Renal cortical epithelial cell (primary cell): Measurements from ENCODE around the gene ERG. TPM values are rescaled to one million over a fixed set of nuclear protein-coding genes. Genes with fewer than 3 reads are reported as not detected.

Experiments
- DNase-seq: peaks from one replicate; pipeline ENCODE4 v3.0.0-alpha.2; 2011; ENCODE audit warnings: low read depth
- total RNA-seq: library from RNA; depleted of rRNA; stranded (reverse); fragments of >200 nt; gene quantifications from 2 replicates; pipeline ENCODE4 v1.2.3, GENCODE V29; 2014

Gene ERG
- total RNA-seq, 1 donor from 2014 or later = 0.15 TPM

GRCh38 chr21:38472412-38473108 lies 25.7 kb downstream of the ERG start:
- no peak for DNase-seq

GRCh38 chr21:38471766-38472165 lies 26.5 kb downstream of the ERG start:
- no peak for DNase-seq

DNA sequence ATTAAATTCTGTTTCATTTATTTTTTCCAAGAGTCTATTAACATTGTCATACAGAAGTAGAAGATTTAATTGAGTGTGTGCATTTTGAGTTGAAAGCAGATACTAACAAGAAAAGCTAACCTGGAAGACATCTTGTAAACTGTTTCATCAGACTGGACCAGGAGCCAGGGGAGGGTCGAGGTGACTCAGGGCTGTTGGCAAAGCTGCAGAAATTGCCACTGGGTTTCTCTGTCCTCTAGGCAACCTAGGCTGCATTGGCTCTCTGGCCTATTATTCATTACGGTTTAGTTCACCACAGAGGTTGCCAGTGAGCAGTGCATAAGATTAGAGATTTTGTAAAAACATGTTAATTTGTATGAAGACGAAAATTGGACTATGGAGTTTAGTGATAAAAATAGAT lies 27.5 kb downstream of the ERG start:
- DNase-seq = peak; percentile 42

DNA sequence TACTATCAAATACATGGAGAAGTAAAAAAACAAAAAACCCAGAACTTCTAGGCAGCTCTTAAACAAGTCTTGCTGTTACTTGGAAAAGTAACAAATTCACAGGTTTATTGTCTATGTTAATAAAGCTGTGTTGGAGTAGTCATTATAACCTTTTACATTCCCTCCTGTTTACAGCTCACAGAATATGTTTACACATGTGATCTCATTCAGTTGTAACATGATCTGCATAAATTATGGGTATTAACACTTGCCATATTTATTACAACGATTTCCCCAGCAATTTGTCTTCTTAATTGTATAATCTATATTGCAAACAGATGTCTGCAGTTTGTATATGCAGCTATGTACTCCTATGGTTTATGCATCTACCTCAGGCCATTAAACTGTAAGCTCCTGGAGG lies 28.6 kb downstream of the ERG start:
- DNase-seq = no peak

DNA sequence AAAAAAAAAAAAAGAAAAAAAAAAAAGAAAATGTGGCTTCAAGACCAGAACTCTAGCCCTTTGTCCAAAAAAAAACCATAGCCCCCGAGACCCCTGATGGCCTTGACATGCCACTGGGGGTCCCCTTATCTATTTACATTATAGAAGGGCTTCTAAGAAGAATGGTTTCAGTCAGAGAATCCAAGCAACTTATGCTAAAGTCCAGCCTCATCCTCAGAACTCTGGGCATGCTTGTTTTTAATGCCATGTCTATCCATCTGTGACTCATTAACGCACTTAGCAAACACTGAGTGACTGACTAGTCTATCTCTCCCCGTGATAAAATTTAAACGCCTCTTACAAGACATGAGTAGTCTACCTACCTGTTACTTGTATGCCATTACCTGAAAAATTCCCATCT lies 29.3 kb downstream of the ERG start:
- peak; percentile 25 for DNase-seq

DNA sequence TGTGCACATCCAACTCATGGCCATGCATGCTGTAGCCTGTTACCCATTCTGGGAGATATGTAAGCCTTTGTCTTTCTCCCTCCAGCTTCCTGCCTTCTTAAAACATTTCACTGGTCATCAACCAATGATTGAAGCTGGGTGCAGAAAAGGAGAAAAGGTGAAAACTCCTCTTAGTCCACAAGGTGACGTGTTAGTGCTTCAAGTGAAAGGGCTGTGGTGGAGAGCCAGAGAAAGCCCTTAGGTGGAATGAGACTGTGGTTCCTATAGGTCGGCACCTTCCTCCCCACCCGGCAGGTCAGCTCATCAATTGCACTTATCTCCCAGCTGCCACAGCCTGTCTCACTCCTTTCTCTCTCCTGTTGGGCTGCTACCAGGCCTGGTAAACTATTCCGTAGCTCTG lies 30.4 kb downstream of the ERG start:
- no peak for DNase-seq

GRCh38 chr21:38467374-38467773 lies 30.9 kb downstream of the ERG start:
- DNase-seq = no peak

- DNase-seq = no peak
Observed at GRCh38 chr21:38460171-38460742, 38.0 kb downstream of the ERG start.

GRCh38 chr21:38459490-38459889 lies 38.8 kb downstream of the ERG start:
- no peak for DNase-seq

DNA sequence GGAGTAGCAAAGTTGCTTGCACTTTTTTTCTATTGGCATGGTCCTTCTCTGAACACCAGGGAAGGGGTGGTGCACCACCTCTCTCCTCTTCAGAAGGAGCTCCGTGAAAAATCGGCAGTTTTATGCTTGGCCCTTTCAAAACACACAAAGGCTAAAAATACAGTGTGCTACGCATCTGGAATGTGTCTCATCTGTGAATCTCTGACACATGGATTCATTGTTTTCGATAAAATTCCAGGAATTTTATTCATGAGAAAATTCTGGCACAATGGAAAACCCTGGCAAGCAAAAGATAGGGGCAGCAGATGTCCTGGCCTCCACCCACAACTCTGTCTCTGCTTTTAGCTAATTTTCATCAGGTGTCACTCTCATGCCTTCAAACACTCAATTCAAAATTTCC lies 42.9 kb downstream of the ERG start:
- no peak for DNase-seq

- DNase-seq = no peak
Observed at GRCh38 chr21:38454702-38455101, 43.6 kb downstream of the ERG start.

DNA sequence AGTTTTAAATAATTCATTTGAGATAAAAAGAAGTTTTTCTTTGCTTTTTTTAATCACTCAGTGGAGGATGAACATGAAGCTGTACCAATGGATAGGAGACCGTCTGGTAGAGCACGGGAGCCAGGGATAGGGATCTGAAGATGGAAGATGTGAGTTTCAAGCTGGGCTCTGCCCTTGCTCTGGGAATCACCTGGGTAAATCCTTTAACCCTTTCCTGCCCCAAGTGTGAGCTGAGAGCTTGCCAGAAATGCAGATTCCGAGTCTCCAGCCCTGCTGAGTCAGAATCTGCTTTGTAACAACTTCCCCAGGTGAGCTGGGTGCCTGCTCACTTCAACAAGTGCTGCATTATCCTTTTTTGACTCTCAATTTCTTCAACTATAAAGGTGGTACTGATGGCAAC lies 44.1 kb downstream of the ERG start:
- no peak for DNase-seq

GRCh38 chr21:38448671-38449385 lies 49.4 kb downstream of the ERG start:
- no peak for DNase-seq

DNA sequence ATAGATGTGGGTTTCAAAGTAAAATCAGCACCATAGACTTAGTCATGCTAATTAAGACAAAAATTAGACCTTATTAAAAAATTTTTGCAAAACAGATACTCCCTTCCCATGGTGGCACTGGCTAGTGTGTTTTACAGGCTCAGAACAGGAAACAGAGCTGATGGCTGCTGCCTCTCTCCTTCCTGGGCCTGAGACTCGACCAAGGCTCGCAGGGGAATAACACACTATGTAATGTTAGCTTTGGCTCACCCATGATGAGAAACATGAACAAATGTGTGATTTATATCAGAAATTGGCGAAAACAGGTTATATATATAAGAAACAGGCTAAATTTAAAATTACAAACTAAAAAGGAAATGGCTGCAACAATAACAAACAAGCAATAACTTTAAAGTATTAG lies 50.7 kb downstream of the ERG start:
- DNase-seq = no peak

- no peak for DNase-seq
Observed at GRCh38 chr21:38444691-38445090, 53.6 kb downstream of the ERG start.

GRCh38 chr21:38443110-38443509 lies 55.2 kb downstream of the ERG start:
- no peak for DNase-seq

GRCh38 chr21:38441153-38441552 lies 57.1 kb downstream of the ERG start:
- peak; percentile 18 for DNase-seq

DNA sequence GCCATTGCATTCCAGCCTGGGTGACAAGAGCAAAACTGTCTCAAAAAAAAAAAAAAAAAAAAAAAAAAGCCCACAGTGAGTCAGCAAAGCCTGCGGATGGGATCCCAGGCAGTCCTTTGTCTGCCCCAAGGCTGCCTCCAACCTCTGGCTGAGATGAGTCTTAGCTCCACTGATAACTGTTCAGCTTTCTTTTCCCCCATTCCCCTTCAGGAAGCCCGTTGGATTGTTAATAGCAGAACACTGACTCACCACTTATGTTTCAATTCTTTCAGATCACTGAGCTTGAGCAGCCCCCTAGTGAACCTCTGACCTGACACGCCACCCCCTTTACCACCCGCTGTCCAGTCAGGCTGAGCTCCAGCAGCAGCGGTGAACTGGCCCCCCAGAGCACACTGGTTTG lies 57.5 kb downstream of the ERG start:
- DNase-seq = peak; percentile 66

GRCh38 chr21:38439957-38440356 lies 58.3 kb downstream of the ERG start:
- DNase-seq = no peak

GRCh38 chr21:38439426-38439825 lies 58.9 kb downstream of the ERG start:
- no peak for DNase-seq

DNA sequence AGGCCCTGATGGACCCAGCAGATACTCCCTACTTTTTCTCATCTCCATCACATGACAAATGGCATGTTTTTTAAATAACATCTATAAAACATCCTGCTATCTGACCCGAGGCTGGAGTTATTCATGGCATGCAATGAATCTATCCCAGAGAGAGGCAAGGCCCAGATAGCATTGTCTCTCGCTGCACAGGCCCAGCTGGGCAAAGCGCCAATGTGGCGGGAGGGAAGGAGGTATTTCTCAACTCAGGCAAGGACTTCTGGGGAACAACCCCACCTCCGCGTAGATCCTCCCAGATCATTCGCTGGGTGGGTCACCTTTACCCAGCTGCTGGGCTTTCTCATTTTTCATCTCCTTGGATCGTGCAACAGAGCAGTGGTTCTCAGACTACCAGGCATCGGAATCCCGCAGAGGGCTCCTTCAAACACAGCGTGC lies 59.8 kb downstream of the ERG start:
- peak; percentile 50 for DNase-seq

DNA sequence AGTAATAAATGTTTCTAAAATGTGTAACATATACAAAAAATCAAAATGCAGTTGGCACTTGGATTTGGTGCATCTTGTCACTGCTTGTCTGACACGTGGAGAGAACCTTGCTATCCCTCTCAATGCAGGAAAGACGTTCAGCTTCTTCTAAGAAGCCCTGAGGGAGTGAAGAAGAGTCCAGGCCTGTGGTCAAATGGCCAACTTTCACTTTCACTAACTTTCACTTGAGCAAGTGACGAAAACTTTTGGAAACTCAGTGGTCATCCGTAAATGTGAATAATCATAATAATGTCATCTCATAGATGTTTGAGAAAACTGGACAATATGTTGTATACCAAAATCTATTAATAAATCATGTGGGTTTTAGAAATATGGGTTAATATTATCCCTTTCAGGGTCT lies 61.9 kb downstream of the ERG start:
- no peak for DNase-seq

DNA sequence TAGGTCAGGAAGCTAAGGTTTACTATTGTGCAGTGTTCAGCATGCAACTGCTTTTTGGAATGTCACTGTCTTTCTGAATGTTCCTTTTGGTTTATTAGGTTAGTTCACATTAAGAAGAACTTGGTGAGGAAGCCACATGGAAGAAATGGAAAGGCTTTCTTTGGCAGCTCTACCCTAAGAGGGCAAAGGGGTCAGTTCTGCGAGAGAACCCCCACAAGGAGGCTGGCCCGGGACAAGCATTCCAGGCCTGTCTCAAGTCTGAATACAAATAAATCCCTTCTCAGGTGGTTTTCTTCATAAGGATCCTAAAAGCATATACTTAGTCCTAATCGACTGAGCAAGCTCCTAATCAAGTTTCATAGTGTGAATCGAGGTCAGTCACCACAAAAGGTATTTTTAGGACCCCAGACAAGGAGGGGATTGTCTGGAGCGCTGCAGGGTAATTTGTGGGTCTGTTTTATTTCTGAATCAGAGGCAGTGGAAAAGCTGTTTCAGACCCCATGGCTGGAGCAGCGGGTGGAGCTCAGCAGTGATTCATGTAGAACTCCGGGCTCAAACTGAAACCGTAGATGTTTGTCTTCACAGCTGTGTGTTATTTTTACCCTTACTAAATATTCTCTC lies 63.3 kb downstream of the ERG start:
- peak; percentile 11 for DNase-seq
